A673 (cell line): ENCODE data around the gene TM4SF1. TPM values are rescaled to one million over a fixed set of nuclear protein-coding genes. Genes with fewer than 3 reads are reported as not detected.
A peak's percentile ranks its signal among the peaks of the same experiment; 100 is the strongest.

Experiments used
- BruUV-seq: library from RNA; stranded (reverse); fragments of 400-500 nt; replicated peaks from 2 replicates; lab custom pipeline; 2021; lab: Mats Ljungman, UMichigan
- CTCF ChIA-PET: fragments of 300-600 bp; sonication (Branson Sonifier 250); formaldehyde crosslinking; loops from one replicate; lab custom pipeline; 2022; ENCODE audit warnings: antibody characterized with exemption; lab: Charles Lee
- POLR2A ChIA-PET: fragments of 300-600 bp; sonication (Branson Sonifier 250); formaldehyde crosslinking; loops from one replicate; lab custom pipeline; 2022; ENCODE audit warnings: antibody characterized with exemption; ENCODE audit not compliant: low non-redundant PET; lab: Charles Lee
- DNase-seq: peaks from one replicate; pipeline ENCODE4 v3.0.0-alpha.2; 2015; ENCODE audit warnings: low spot score
- H3K27ac ChIP-seq: fragments of 200-600 bp; sonication (generic); 2 replicates; pipeline ENCODE4 v1.5.1; 2016; ENCODE audit warnings: mixed run types, low read depth, mild to moderate bottlenecking, mixed read lengths, antibody characterized with exemption, low read length; ENCODE audit not compliant: poor library complexity, severe bottlenecking
- H3K27me3 ChIP-seq: fragments of 200-600 bp; sonication (generic); replicated peaks from 2 replicates; pipeline ENCODE4 v1.6.1; 2017; ENCODE audit warnings: mixed run types, low read depth, mild to moderate bottlenecking, mixed read lengths, antibody characterized with exemption, low read length; ENCODE audit not compliant: insufficient read depth, poor library complexity
- H3K36me3 ChIP-seq: fragments of 200-600 bp; sonication (generic); 2 replicates; pipeline ENCODE4 v1.6.1; 2016; ENCODE audit warnings: mixed run types, mild to moderate bottlenecking, mixed read lengths, antibody characterized with exemption, low read length; ENCODE audit not compliant: insufficient read depth, poor library complexity, severe bottlenecking
- H3K4me1 ChIP-seq: fragments of 200-600 bp; sonication (generic); 2 replicates; pipeline ENCODE4 v1.6.1; 2017; ENCODE audit warnings: mixed run types, mild to moderate bottlenecking, mixed read lengths, antibody characterized with exemption, low read length; ENCODE audit not compliant: insufficient read depth, poor library complexity, severe bottlenecking
- H3K4me3 ChIP-seq: fragments of 200-600 bp; sonication (generic); 2 replicates; pipeline ENCODE4 v1.5.1; 2016; ENCODE audit warnings: low read depth, mixed run types, mild to moderate bottlenecking, mixed read lengths, low read length; ENCODE audit not compliant: poor library complexity, severe bottlenecking
- H3K9me3 ChIP-seq: fragments of 200-600 bp; sonication (generic); 2 replicates; pipeline ENCODE4 v1.6.1; 2016; ENCODE audit warnings: mixed run types, low read depth, mild to moderate bottlenecking, mixed read lengths, antibody characterized with exemption, low read length; ENCODE audit not compliant: poor library complexity, severe bottlenecking
- EZH2 ChIP-seq: fragments of 200-600 bp; sonication (generic); IDR thresholded peaks from 2 replicates; pipeline ENCODE4 v1.6.1; 2017; ENCODE audit warnings: borderline replicate concordance, low read depth, mild to moderate bottlenecking, mixed read lengths, antibody characterized with exemption, low read length; ENCODE audit not compliant: poor library complexity, severe bottlenecking
- intact Hi-C: fragments of 100-400 bp; cut with micrococcal nuclease; formaldehyde crosslinking; loops from one replicate; pipeline ENCODE4 v1.10.0; 2022; ENCODE audit not compliant: unreplicated experiment
- total RNA-seq: library from RNA; stranded (reverse); gene quantifications from 2 replicates; pipeline ENCODE4 v1.2.3, GENCODE V29; 2021
- TF ChIP-seq, protein P1 (sequence below): fragments of 300-800, 200-600 bp; sonication (generic); conservative IDR thresholded peaks from 2 replicates; pipeline ENCODE4 v1.5.1; 2017; ENCODE audit warnings: low read depth, mild to moderate bottlenecking, antibody characterized with exemption, low read length, moderate library complexity, mixed read lengths

The TM4SF1 gene
- total RNA-seq, 1 experiment from 2014 or later: 0.28 TPM

DNA sequence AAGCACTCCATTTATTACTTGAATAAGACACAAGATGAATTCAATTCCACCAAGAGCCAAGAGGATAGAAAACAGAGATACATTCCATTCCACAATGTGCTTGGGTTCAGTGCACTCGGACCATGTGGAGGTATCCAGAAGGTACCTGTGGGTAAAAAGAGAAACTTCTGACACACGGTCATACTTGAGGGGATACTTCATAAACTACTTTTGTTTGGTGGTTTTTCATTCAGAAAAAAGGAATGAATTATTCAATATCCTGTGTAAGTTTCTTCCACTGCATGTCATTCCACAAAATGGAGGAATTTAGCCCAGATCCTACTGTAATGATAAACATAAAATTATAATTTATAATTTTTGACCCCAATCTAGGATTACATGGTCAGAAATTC is 5.7 kb downstream of the TM4SF1 start:
- Histone ChIP-seq H3K4me3 (no peak overlapping the region), H3K27ac (no peak overlapping the region), H3K36me3 (no peaks in the 10 kb centered on the region), H3K9me3 (no peaks in the 10 kb centered on the region), H3K4me1 (peaks cover 5% of the 10 kb centered on the region), H3K27me3 (no peaks in the 10 kb centered on the region)
- intact Hi-C loops: no loop called here
- no TSS peak for BruUV-seq
- no peak for TF ChIP-seq EZH2
- TF ChIP-seq, protein P1, sequence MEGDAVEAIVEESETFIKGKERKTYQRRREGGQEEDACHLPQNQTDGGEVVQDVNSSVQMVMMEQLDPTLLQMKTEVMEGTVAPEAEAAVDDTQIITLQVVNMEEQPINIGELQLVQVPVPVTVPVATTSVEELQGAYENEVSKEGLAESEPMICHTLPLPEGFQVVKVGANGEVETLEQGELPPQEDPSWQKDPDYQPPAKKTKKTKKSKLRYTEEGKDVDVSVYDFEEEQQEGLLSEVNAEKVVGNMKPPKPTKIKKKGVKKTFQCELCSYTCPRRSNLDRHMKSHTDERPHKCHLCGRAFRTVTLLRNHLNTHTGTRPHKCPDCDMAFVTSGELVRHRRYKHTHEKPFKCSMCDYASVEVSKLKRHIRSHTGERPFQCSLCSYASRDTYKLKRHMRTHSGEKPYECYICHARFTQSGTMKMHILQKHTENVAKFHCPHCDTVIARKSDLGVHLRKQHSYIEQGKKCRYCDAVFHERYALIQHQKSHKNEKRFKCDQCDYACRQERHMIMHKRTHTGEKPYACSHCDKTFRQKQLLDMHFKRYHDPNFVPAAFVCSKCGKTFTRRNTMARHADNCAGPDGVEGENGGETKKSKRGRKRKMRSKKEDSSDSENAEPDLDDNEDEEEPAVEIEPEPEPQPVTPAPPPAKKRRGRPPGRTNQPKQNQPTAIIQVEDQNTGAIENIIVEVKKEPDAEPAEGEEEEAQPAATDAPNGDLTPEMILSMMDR: no peak
- ChIA-PET POLR2A (no interaction called here), CTCF (no interaction called here)
- DNase-seq: no peak

DNA sequence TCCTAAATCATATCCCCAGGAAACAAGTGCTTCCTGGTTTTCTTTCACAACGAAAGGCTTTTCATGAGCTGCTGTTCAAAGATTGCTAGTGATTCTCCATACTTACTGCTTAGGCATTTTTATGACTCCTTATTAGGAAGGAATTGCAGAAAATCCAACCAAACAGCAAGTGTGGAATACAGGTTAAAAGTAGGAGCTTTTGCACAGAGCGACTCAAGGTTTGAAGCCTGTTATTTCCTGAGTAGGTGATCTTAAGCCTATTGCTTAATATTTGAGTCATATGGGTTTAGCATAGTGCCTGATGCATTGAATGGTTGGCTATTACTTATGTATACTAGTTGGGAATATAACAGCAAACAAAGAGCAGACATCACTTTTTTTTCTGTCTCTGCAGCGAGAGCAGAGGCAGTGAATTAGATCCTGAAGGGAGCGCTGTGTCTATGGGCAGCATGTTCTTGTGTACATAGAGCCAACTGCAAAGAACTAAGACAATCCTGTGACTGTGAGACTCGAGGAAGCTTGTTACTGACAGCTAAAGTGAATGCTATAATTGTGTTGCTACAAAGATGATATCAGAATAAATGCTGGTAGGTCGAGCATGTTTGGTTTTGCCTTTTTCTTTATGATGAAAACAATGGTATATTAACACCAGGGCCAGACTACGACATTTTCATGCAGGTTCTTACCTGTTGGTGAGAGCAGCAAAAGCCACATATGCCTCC is 6.3 kb downstream of the TM4SF1 start:
- no peaks in the 10 kb centered on the region for H3K36me3 ChIP-seq
- H3K9me3 ChIP-seq: no peaks in the 10 kb centered on the region
- intact Hi-C loops: no loop called here
- ChIA-PET POLR2A (interaction anchor here (0.6 kb wide), 1 partner anchor 16 kb away, joined by 3 read pairs; no protein-coding TSS in a partner anchor), CTCF (no interaction called here)
- no peaks in the 10 kb centered on the region for H3K27me3 ChIP-seq
- no peak overlapping the region for H3K27ac ChIP-seq
- TF ChIP-seq, protein P1: 0 out of 2 replicates have a peak, but pooled peaks have one; percentile 15
- TF ChIP-seq EZH2: no peak
- DNase-seq: peak; percentile 39
- peaks cover 5% of the 10 kb centered on the region for H3K4me1 ChIP-seq
- H3K4me3 ChIP-seq: no peak overlapping the region
- BruUV-seq: no TSS peak

DNA sequence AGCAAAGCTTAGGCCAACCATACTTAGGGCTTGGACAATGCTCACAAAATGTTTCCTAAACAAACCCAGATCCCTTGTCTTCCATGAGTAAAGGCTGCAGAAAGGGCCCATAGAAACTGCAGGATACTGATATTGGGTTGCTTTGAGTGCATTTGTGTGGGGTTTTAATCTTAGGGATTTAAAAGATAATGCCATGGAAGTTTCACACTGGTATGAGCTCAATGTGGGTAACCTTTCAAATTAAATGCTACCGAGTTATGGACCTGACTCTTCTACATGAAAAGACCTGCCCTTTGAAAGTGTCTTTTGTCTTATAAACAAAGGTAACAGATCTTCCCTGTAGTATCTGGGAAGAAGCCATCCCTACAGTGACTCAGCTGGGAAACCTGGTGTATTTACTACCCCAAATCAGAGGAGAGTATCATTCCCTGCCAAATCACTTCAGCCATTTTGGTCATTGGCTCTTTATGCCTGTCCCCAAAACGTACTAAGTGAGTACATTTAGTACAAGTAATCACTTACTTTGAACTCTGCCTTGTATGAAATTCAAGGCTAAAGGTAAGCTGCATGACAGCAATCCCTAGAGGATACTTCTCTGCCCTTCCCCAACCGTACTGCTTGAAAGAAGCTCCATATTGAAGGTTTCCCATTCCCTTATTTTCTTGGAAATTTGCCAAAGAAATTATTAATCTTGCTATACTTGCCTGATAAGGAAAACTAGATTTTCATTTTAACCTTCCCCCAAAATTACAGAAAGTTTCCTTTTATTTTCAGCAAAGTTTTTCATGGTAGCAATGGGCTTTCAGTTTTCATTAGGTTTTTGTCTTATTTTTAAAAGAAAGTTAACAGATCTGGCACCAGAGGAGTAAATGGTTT is 7.2 kb downstream of the TM4SF1 start:
- POLR2A ChIA-PET: no interaction called here
- Histone ChIP-seq H3K36me3 (no peaks in the 10 kb centered on the region), H3K4me3 (no peak overlapping the region), H3K4me1 (peaks cover 5% of the 10 kb centered on the region), H3K27me3 (no peaks in the 10 kb centered on the region), H3K27ac (no peak overlapping the region), H3K9me3 (no peaks in the 10 kb centered on the region)
- no TSS peak for BruUV-seq
- CTCF ChIA-PET: no interaction called here
- DNase-seq: peak; percentile 15
- TF ChIP-seq, protein P1: no peak
- no peak for TF ChIP-seq EZH2
- intact Hi-C loops: no loop called here
